CD4-positive, alpha-beta T cell treated with Interleukin-4 for 1 hour (primary cell): ENCODE results near the gene PANX2.

Source experiments
- DNase-seq, 2 donors: peaks; one replicate each; pipeline ENCODE4 v3.0.0-alpha.2; 2020 to 2022

PANX2 gene

GRCh38 chr22:50173311-50173982, 2.9 kb downstream of the PANX2 start:
- peak in 1 of 2 donors; percentile 52 for DNase-seq

- no peak for DNase-seq
Observed at GRCh38 chr22:50173983-50174355, 3.4 kb downstream of the PANX2 start.

GRCh38 chr22:50174382-50175190, 4.1 kb downstream of the PANX2 start:
- no peak for DNase-seq

GRCh38 chr22:50175191-50175461, 4.6 kb downstream of the PANX2 start:
- DNase-seq, result no peak

GRCh38 chr22:50175921-50176849, 5.7 kb downstream of the PANX2 start:
- no peak for DNase-seq

GRCh38 chr22:50176850-50177536, 6.5 kb downstream of the PANX2 start:
- no peak for DNase-seq

- DNase-seq, result no peak
Observed at GRCh38 chr22:50177537-50178470, 7.3 kb downstream of the PANX2 start.

- no peak for DNase-seq
Observed at GRCh38 chr22:50178471-50178864, 7.9 kb downstream of the PANX2 start.

GRCh38 chr22:50178871-50179869, 8.6 kb downstream of the PANX2 start:
- no peak for DNase-seq

- DNase-seq, result no peak
Observed at GRCh38 chr22:50179937-50180726, 9.6 kb downstream of the PANX2 start.

GRCh38 chr22:50180727-50181521, 10.4 kb downstream of the PANX2 start:
- no peak for DNase-seq

GRCh38 chr22:50182176-50183081, 11.9 kb downstream of the PANX2 start:
- DNase-seq, result no peak

GRCh38 chr22:50183141-50183971, 12.8 kb downstream of the PANX2 start:
- no peak for DNase-seq

- DNase-seq, result no peak
Observed at GRCh38 chr22:50184004-50184901, 13.7 kb downstream of the PANX2 start.

- no peak for DNase-seq
Observed at GRCh38 chr22:50184902-50185374, 14.4 kb downstream of the PANX2 start.
